Measurements from ENCODE around the gene C12orf56. TPM values are rescaled to one million over a fixed set of nuclear protein-coding genes. Genes with fewer than 3 reads are reported as not detected.

The C12orf56 gene
- under 1 TPM in 1 of 2 donors, not detected in 1; 0.17 TPM for total RNA-seq
- 0.12 to 0.15 reads per million in 2 donors for total RNA-seq

- Mint-ChIP-seq H3K36me3 (ENCODE audit: low read depth) (no peaks in the 10 kb centered on the region), H3K4me3 (peak within 1 kb of the TSS; percentile 89), H3K27ac (peak within 1 kb of the TSS; percentile 56), H3K4me1 (peaks cover 22% of the 10 kb centered on the region), H3K27me3 (no peaks in the 10 kb centered on the region)
- H3K9me3 ChIP-seq (ENCODE audit: control insufficient read depth, low read length, poor library complexity, severe bottlenecking), result no peaks in the 10 kb centered on the region
- no peak for DNase-seq
- peak; percentile 55 for ATAC-seq
Measured at GRCh38 chr12:64390275-64390851, at the start of gene C12orf56. Gene C12orf56 (minus strand): TSS chr12:64390758. CDS start chr12:64390565, 193 bp downstream.

GRCh38 chr12:64440100-64440499 is 49.5 kb upstream of the C12orf56 start:
- H3K4me1 Mint-ChIP-seq, result peaks cover 16% of the 10 kb centered on the region
- peaks cover 16% of the 10 kb centered on the region for H3K36me3 Mint-ChIP-seq (ENCODE audit: low read depth)
- H3K4me3 Mint-ChIP-seq, result no peak overlapping the region
- no peaks in the 10 kb centered on the region for H3K27me3 Mint-ChIP-seq
- H3K9me3 ChIP-seq (ENCODE audit: control insufficient read depth, low read length, poor library complexity, severe bottlenecking), result no peaks in the 10 kb centered on the region
- no peak overlapping the region for H3K27ac Mint-ChIP-seq
- ATAC-seq (no peak), DNase-seq (no peak)

GRCh38 chr12:64433915-64434314 is 43.4 kb upstream of the C12orf56 start:
- peaks cover 9% of the 10 kb centered on the region for H3K4me1 Mint-ChIP-seq
- H3K27ac Mint-ChIP-seq, result no peak overlapping the region
- H3K4me3 Mint-ChIP-seq, result no peak overlapping the region
- ATAC-seq (no peak), DNase-seq (no peak)
- no peaks in the 10 kb centered on the region for H3K27me3 Mint-ChIP-seq
- H3K36me3 Mint-ChIP-seq (ENCODE audit: low read depth), result peaks cover 11% of the 10 kb centered on the region
- no peaks in the 10 kb centered on the region for H3K9me3 ChIP-seq (ENCODE audit: control insufficient read depth, low read length, poor library complexity, severe bottlenecking)

GRCh38 chr12:64431791-64432190 is 41.2 kb upstream of the C12orf56 start:
- ATAC-seq (no peak), DNase-seq (no peak)
- no peaks in the 10 kb centered on the region for H3K9me3 ChIP-seq (ENCODE audit: control insufficient read depth, low read length, poor library complexity, severe bottlenecking)
- no peak overlapping the region for H3K27ac Mint-ChIP-seq
- H3K36me3 Mint-ChIP-seq (ENCODE audit: low read depth), result peaks cover 2% of the 10 kb centered on the region
- H3K4me1 Mint-ChIP-seq, result no peaks in the 10 kb centered on the region
- no peak overlapping the region for H3K4me3 Mint-ChIP-seq
- H3K27me3 Mint-ChIP-seq, result no peaks in the 10 kb centered on the region

GRCh38 chr12:64430886-64431285 is 40.3 kb upstream of the C12orf56 start:
- ATAC-seq, result no peak
- DNase-seq, result no peak

GRCh38 chr12:64428956-64429355 is 38.4 kb upstream of the C12orf56 start:
- no peaks in the 10 kb centered on the region for H3K9me3 ChIP-seq (ENCODE audit: control insufficient read depth, low read length, poor library complexity, severe bottlenecking)
- Mint-ChIP-seq H3K27ac (no peak overlapping the region), H3K4me1 (no peaks in the 10 kb centered on the region), H3K27me3 (no peaks in the 10 kb centered on the region), H3K4me3 (no peak overlapping the region), H3K36me3 (ENCODE audit: low read depth) (peaks cover 5% of the 10 kb centered on the region)
- DNase-seq (no peak), ATAC-seq (no peak)

More at GRCh38 chr12:64430886-64431285, 40.3 kb upstream of the C12orf56 start:
- peak overlapping the region; percentile 65 for H3K27ac Mint-ChIP-seq
- H3K9me3 ChIP-seq (ENCODE audit: control insufficient read depth, low read length, poor library complexity, severe bottlenecking), result no peaks in the 10 kb centered on the region
- no peaks in the 10 kb centered on the region for H3K27me3 Mint-ChIP-seq
- no peaks in the 10 kb centered on the region for H3K4me1 Mint-ChIP-seq
- peaks cover 2% of the 10 kb centered on the region for H3K36me3 Mint-ChIP-seq (ENCODE audit: low read depth)
- H3K4me3 Mint-ChIP-seq, result no peak overlapping the region

- no peaks in the 10 kb centered on the region for H3K27me3 Mint-ChIP-seq
- peaks cover 5% of the 10 kb centered on the region for H3K36me3 Mint-ChIP-seq (ENCODE audit: low read depth)
- DNase-seq (no peak), ATAC-seq (no peak)
- H3K4me3 Mint-ChIP-seq, result no peak overlapping the region
- no peaks in the 10 kb centered on the region for H3K4me1 Mint-ChIP-seq
- H3K27ac Mint-ChIP-seq, result peak overlapping the region; percentile 16
- H3K9me3 ChIP-seq (ENCODE audit: control insufficient read depth, low read length, poor library complexity, severe bottlenecking), result no peaks in the 10 kb centered on the region
Measured at GRCh38 chr12:64427988-64428387, 37.4 kb upstream of the C12orf56 start.

GRCh38 chr12:64419696-64420095 is 29.1 kb upstream of the C12orf56 start:
- H3K4me1 Mint-ChIP-seq, result peaks cover 2% of the 10 kb centered on the region
- H3K27ac Mint-ChIP-seq, result no peak overlapping the region

GRCh38 chr12:64418209-64418608 is 27.7 kb upstream of the C12orf56 start:
- no peaks in the 10 kb centered on the region for H3K9me3 ChIP-seq (ENCODE audit: control insufficient read depth, low read length, poor library complexity, severe bottlenecking)
- no peak overlapping the region for H3K27ac Mint-ChIP-seq
- DNase-seq (no peak), ATAC-seq (no peak)
- H3K27me3 Mint-ChIP-seq, result no peaks in the 10 kb centered on the region
- no peak overlapping the region for H3K4me3 Mint-ChIP-seq
- peaks cover 2% of the 10 kb centered on the region for H3K4me1 Mint-ChIP-seq
- H3K36me3 Mint-ChIP-seq (ENCODE audit: low read depth), result peaks cover 4% of the 10 kb centered on the region

More at GRCh38 chr12:64419696-64420095, 29.1 kb upstream of the C12orf56 start:
- DNase-seq (no peak), ATAC-seq (no peak)
- no peak overlapping the region for H3K4me3 Mint-ChIP-seq
- no peaks in the 10 kb centered on the region for H3K27me3 Mint-ChIP-seq
- H3K36me3 Mint-ChIP-seq (ENCODE audit: low read depth), result peaks cover 4% of the 10 kb centered on the region
- H3K9me3 ChIP-seq (ENCODE audit: control insufficient read depth, low read length, poor library complexity, severe bottlenecking), result no peaks in the 10 kb centered on the region

- Mint-ChIP-seq H3K27ac (no peak overlapping the region), H3K36me3 (ENCODE audit: low read depth) (peaks cover 2% of the 10 kb centered on the region), H3K27me3 (no peaks in the 10 kb centered on the region), H3K4me1 (peaks cover 2% of the 10 kb centered on the region), H3K4me3 (no peak overlapping the region)
- no peaks in the 10 kb centered on the region for H3K9me3 ChIP-seq (ENCODE audit: control insufficient read depth, low read length, poor library complexity, severe bottlenecking)
- ATAC-seq (no peak), DNase-seq (no peak)
Measured at GRCh38 chr12:64413884-64414283, 23.3 kb upstream of the C12orf56 start.

- H3K27me3 Mint-ChIP-seq, result no peaks in the 10 kb centered on the region
- peaks cover 2% of the 10 kb centered on the region for H3K36me3 Mint-ChIP-seq (ENCODE audit: low read depth)
- H3K27ac Mint-ChIP-seq, result peak overlapping the region; percentile 29
- DNase-seq (no peak), ATAC-seq (no peak)
- H3K4me3 Mint-ChIP-seq, result no peak overlapping the region
- H3K9me3 ChIP-seq (ENCODE audit: control insufficient read depth, low read length, poor library complexity, severe bottlenecking), result no peaks in the 10 kb centered on the region
- peaks cover 5% of the 10 kb centered on the region for H3K4me1 Mint-ChIP-seq
Measured at GRCh38 chr12:64412459-64412858, 21.9 kb upstream of the C12orf56 start.

GRCh38 chr12:64411427-64411826 is 20.9 kb upstream of the C12orf56 start:
- no peak overlapping the region for H3K27ac Mint-ChIP-seq
- no peaks in the 10 kb centered on the region for H3K27me3 Mint-ChIP-seq
- H3K36me3 Mint-ChIP-seq (ENCODE audit: low read depth), result peaks cover under 1% of the 10 kb centered on the region
- no peaks in the 10 kb centered on the region for H3K9me3 ChIP-seq (ENCODE audit: control insufficient read depth, low read length, poor library complexity, severe bottlenecking)
- no peak overlapping the region for H3K4me3 Mint-ChIP-seq
- no peak for DNase-seq
- no peak for ATAC-seq
- peaks cover 9% of the 10 kb centered on the region for H3K4me1 Mint-ChIP-seq

- Mint-ChIP-seq H3K4me3 (no peak overlapping the region), H3K4me1 (peaks cover 23% of the 10 kb centered on the region), H3K36me3 (ENCODE audit: low read depth) (no peaks in the 10 kb centered on the region), H3K27me3 (no peaks in the 10 kb centered on the region), H3K27ac (no peak overlapping the region)
- no peak for ATAC-seq
- no peaks in the 10 kb centered on the region for H3K9me3 ChIP-seq (ENCODE audit: control insufficient read depth, low read length, poor library complexity, severe bottlenecking)
- no peak for DNase-seq
Measured at GRCh38 chr12:64407342-64408223, 17.0 kb upstream of the C12orf56 start.
